ENCODE results near the gene AK5.
"Not testable (repeated sequence)": the region's sequence is repeated elsewhere in the genome, so short reads cannot be mapped to it uniquely, and the experiment has no call there.

Gene AK5

DNA sequence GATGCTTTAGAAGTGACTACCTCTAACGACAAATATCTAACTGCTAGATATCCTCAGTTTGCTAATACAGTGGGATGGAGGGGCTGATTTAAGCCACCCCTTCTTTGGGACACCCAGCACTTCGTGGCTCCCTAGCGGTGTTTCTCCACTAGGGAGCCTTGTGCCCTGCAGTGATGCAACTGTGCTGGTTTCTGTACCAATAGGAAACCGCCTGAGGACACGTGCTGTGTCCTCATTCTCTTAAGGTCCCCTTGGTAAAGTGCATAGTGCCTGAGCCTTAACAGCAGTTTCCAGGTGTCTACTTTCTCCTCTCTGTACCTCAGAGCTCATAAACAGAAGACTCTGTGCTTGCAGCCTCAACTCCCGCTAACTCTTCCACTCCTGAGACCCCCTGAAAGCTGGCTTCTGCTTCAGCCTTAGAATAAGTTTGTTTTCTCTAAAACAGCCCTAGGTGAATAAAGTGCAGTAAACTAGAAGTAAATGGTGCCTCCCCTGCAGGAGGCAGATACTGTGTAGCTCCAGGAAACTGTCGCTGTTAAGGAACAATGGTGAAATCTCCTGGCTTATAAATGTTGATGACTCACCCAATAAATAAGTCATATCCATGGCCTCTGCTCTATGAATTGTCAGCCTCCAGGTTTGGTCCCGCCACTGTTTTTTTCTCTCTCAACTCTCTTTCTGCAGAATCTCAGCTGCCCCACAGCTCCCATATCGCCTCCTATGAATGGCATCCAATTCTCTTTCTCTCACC, 130.4 kb downstream of the AK5 start:
- no peak overlapping the region for H3K4me3 ChIP-seq (ENCODE audit: low read depth, low read length)
- TF ChIP-seq, protein P1, sequence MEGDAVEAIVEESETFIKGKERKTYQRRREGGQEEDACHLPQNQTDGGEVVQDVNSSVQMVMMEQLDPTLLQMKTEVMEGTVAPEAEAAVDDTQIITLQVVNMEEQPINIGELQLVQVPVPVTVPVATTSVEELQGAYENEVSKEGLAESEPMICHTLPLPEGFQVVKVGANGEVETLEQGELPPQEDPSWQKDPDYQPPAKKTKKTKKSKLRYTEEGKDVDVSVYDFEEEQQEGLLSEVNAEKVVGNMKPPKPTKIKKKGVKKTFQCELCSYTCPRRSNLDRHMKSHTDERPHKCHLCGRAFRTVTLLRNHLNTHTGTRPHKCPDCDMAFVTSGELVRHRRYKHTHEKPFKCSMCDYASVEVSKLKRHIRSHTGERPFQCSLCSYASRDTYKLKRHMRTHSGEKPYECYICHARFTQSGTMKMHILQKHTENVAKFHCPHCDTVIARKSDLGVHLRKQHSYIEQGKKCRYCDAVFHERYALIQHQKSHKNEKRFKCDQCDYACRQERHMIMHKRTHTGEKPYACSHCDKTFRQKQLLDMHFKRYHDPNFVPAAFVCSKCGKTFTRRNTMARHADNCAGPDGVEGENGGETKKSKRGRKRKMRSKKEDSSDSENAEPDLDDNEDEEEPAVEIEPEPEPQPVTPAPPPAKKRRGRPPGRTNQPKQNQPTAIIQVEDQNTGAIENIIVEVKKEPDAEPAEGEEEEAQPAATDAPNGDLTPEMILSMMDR (IDR thresholded peaks at IDR 0.05; ENCODE audit: control insufficient read depth, extremely low read depth, insufficient read depth), result no peak
- DNase-seq (ENCODE audit: low read depth), result peak; percentile 43

DNA sequence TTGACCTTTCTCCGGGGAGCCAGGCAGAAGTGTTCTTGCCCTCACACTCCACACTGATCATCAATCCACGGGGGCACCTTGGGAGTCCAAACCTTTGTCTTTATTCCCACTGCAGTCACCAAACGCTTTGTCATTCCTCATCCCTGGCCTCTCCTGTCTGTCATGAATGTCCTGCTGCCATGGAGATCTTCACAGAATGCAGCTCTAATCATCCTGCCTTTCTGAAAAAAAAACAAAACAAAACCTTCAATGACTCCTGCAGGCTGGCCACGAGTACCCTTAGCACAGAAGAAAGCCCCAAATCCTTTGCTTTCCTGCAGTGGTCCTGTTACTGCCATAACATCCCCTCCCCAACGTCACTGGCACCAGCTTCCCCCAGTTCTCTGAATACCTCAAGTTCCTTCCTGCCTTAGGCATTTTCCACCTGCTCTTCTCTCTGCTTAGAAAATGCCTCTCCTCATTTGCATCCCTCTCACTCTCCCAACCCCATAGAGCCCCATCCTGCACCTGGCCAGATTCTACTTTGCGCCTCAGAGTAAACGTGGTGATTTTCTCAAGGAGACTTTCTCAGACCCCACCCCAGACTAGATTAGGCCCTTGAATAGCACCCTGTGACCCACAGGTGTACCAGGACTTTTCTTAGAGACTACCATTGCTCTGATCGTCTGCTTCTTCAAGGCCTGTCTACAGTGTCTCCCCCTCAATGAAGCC, 131.2 kb downstream of the AK5 start:
- DNase-seq (ENCODE audit: low read depth), result no peak
- TF ChIP-seq, protein P1 (IDR thresholded peaks at IDR 0.05; ENCODE audit: control insufficient read depth, extremely low read depth, insufficient read depth), result no peak
- no peak overlapping the region for H3K4me3 ChIP-seq (ENCODE audit: low read depth, low read length)

DNA sequence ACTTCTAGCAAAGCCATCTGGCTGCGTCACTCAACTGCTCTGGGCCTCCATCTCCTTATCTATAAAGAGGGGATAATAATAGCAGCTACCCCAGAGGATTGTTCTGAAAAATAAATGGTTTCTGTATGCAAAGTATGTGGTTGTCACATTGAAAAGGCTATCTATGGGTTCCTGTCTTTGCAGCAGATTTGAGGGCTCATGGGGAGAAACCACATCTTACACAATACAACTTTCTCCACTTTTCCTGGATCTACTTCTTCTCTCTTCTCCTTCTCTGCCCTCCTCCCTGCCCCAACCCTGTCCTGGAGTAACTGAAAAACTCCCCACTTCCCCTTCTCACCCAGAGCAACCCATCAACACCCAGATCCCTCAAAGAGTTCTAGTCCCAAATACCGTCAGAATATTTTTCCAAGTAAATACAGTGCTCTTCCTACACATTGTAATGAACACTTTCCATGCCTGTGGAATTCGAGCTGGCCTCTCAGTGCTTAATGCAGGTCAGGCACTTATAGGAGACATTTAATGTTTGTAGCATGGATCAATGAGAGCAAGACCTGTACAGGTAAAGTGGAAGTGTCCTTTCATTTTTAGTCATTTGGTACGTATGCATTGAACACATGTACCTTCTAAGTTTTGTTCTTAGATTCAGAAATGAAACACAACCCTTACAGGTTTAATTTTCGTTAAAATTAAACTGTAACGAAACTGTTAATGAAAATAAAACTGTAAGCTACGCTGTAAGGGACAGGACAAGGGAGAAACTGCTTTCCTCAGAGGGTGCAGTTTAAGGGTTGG, 131.9 kb downstream of the AK5 start:
- TF ChIP-seq, protein P1 (IDR thresholded peaks at IDR 0.05; ENCODE audit: control insufficient read depth, extremely low read depth, insufficient read depth), result no peak
- H3K4me3 ChIP-seq (ENCODE audit: low read depth, low read length), result no peak overlapping the region
- DNase-seq (ENCODE audit: low read depth), result no peak

DNA sequence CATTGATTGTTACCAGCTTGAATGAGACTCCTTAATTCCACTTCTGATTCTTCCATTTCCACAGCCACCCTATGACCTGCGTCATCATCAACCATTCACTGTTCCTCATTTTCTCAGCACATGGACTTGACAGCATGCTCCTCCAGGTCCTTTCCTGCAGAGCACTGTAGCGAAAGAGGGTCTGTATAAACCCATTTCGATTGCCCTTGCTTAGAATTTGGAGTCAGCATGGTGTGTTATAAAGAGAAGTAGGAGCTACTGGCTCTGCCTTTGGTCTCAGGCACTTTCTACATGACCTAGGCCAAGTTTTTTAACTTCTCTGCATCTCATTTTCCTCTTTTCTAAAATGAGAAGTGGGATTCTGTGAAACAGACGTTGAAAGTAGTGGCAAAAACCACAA, 133.8 kb downstream of the AK5 start:
- TF ChIP-seq, protein P1 (IDR thresholded peaks at IDR 0.05; ENCODE audit: control insufficient read depth, extremely low read depth, insufficient read depth), result no peak
- no peak overlapping the region for H3K4me3 ChIP-seq (ENCODE audit: low read depth, low read length)
- no peak for DNase-seq (ENCODE audit: low read depth)

DNA sequence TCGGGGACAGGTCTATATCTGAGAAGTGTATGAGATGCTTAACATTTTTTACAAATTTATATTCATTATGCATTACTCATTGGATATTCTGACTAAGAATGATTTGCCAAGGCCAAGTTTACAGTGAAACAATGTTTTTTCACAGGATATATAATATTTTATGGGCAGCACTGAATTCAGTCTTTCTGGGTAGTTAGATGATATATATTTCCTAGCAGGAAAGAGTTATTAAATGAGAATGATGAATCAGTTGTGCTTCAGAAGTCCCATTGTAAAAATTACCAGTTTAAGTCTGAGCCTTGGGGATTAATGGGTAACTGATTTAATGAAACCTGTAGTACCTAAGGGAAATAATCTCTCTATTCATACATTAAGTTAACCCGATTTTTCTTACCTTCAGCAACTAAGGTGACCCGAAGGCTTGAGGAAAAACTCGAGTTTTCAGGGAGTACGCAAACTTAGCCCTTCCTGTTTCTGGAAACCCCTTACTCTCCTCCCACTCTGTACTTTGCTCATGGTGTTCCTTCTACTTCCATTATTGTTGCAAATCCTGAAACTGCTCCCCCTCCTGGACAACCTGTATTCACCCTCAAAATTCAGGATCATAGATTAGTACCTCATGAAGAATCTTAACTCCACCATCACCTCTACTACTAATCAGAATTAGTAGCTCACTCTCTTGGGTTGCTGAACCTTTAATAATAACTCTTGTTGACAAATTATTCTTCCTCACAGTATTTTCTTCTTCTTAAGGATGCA, 135.1 kb downstream of the AK5 start:
- no peak for DNase-seq (ENCODE audit: low read depth)
- H3K4me3 ChIP-seq (ENCODE audit: low read depth, low read length), result no peak overlapping the region
- TF ChIP-seq, protein P1 (IDR thresholded peaks at IDR 0.05; ENCODE audit: control insufficient read depth, extremely low read depth, insufficient read depth), result peak; percentile 38

DNA sequence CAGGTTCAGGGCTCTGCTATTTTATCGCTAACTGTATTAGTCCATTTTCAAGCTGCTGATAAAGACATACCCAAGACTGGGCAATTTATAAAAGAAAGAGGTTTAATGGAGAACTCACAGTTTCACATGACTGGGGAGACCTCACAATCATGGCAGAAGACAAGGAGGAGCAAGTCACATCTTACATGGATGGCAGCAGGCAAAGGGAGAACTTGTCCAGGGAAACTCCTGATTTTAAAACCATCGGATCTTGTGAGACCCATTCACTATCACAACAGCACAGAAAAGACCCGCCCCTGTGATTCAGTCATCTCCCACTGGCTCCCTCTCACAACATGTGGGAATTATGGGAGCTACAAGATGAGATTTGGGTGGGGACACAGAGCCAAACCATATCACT, 136.2 kb downstream of the AK5 start:
- not testable (repeated sequence) for H3K4me3 ChIP-seq (ENCODE audit: low read depth, low read length); DNase-seq (ENCODE audit: low read depth)

Measured in LNCaP clone FGC (cell line).